ENCODE data around the gene RFXANK. TPM values are rescaled to one million over a fixed set of nuclear protein-coding genes. Genes with fewer than 3 reads are reported as not detected.

The RFXANK gene
- total and polyA plus RNA-seq, 9 of the 15 experiments (the other 6 are each of a cell fraction or from before 2014, with no cell fraction given) = 68.6 to 181 (median 150) TPM

- TF ChIP-seq ZNF668 (CRISPR knock-in tag; IDR thresholded peaks at IDR 0.05) = no peak
- TF ChIP-seq HEY1 (CRISPR knock-in tag; IDR thresholded peaks at IDR 0.05; ENCODE audit: borderline replicate concordance) = no peak
- TF ChIP-seq USF1 (CRISPR knock-in tag; IDR thresholded peaks at IDR 0.05) = 0 out of 2 replicates have a peak, but pooled peaks have one; percentile 7
- 0 out of 2 replicates have a peak, but pooled peaks have one; percentile 22 for TF ChIP-seq ESRRA (IDR thresholded peaks at IDR 0.05; ENCODE audit: borderline replicate concordance, low read depth)
- no peak for TF ChIP-seq ZNF75A (CRISPR knock-in tag; IDR thresholded peaks at IDR 0.05)
- TF ChIP-seq KDM2B (CRISPR knock-in tag; IDR thresholded peaks at IDR 0.05) = peak; percentile 54; the same call in 1 of the 2 replicates
- no peak for TF ChIP-seq CCAR2 (IDR thresholded peaks at IDR 0.05; ENCODE audit: low read depth, low read length)
- no peak for TF ChIP-seq DNMT1 (IDR thresholded peaks at IDR 0.05)
- no peak for TF ChIP-seq JUND (IDR thresholded peaks at IDR 0.05; ENCODE audit: borderline replicate concordance, low read depth, low read length)
- TF ChIP-seq JUND (tag; IDR thresholded peaks at IDR 0.05; ENCODE audit: borderline replicate concordance, low read depth, low read length) = no peak
- no peak for TF ChIP-seq SNRNP70 (optimal IDR thresholded peaks at IDR 0.05; ENCODE audit: low read depth, low read length)
- TF ChIP-seq CBFA2T2 (conservative IDR thresholded peaks at IDR 0.05) = no peak
- no peak for TF ChIP-seq BCLAF1 (IDR thresholded peaks at IDR 0.05; ENCODE audit: borderline replicate concordance in 1 of 2, control insufficient read depth in 1 of 2, low read depth in 2 of 2, low read length in 1 of 2)
- TF ChIP-seq HNRNPL (IDR thresholded peaks at IDR 0.05; ENCODE audit: low read depth, low read length) = no peak
- no peak for TF ChIP-seq SFPQ (IDR thresholded peaks at IDR 0.05; ENCODE audit: low read depth, low read length)
- no peak for TF ChIP-seq MLLT1 (IDR thresholded peaks at IDR 0.05)
- 0 out of 2 replicates have a peak, but pooled peaks have one; percentile 19 for TF ChIP-seq POLR2A (conservative IDR thresholded peaks at IDR 0.05)
- no peak for TF ChIP-seq ZNF764 (CRISPR knock-in tag; IDR thresholded peaks at IDR 0.05; ENCODE audit: low read depth)
- no peak for TF ChIP-seq SAFB (IDR thresholded peaks at IDR 0.05; ENCODE audit: borderline replicate concordance, low read depth, low read length)
- no peak for TF ChIP-seq ESRRB (CRISPR knock-in tag; IDR thresholded peaks at IDR 0.05; ENCODE audit: borderline replicate concordance)
- peak; percentile 75 for TF ChIP-seq NFYB (IDR thresholded peaks at IDR 0.05; ENCODE audit: extremely low read depth, insufficient read length)
These were observed 21.8 kb upstream of the RFXANK start, which contains the start of gene MEF2B (continued) for GRCh38 chr19:19170053-19170872.

Data from K562 (cell line).